Heart left ventricle (tissue), 16 donors: Measurements from ENCODE around the gene LRRK2. TPM values are rescaled to one million over a fixed set of nuclear protein-coding genes. Genes with fewer than 3 reads are reported as not detected.

ENCODE experiments used
- ATAC-seq, 4 donors: fragments of 200-7000 bp; cut with Tn5 transposase; one replicate each; pipeline ENCODE4 v1.9.1; 2020 to 2022; ENCODE audit warnings: moderate library complexity in 4 of 4, mild to moderate bottlenecking in 3 of 4, moderate number of reproducible peaks in 1 of 4
- DNase-seq, 5 donors: peaks; one replicate each; pipeline ENCODE4 v3.0.0-alpha.2; 2020
- H3K27ac ChIP-seq, 12 donors: fragments of 200-600 bp; sonication (generic) in 4 of 12; one replicate each; pipeline versions ENCODE4 v1.5.0 to v1.8.0; 2016 to 2022; ENCODE audit warnings: mild to moderate bottlenecking in 2 of 12
- H3K27me3 ChIP-seq, 9 donors: fragments of 200-600 bp; sonication (generic) in 2 of 9; one replicate each; pipeline versions ENCODE4 v1.5.1 to v1.8.0; 2016 to 2022; ENCODE audit warnings: mild to moderate bottlenecking in 3 of 9
- H3K36me3 ChIP-seq, 9 donors: fragments of 200-600 bp; sonication (generic) in 2 of 9; one replicate each; pipeline versions ENCODE4 v1.5.0 to v1.8.0; 2018 to 2022; ENCODE audit warnings: mild to moderate bottlenecking in 2 of 9
- H3K4me1 ChIP-seq, 12 donors: fragments of 200-600 bp; sonication (generic) in 4 of 12; one replicate each; pipeline versions ENCODE4 v1.5.0 to v1.8.0; 2016 to 2022; ENCODE audit warnings: mild to moderate bottlenecking in 3 of 12
- H3K4me3 ChIP-seq, 12 donors: fragments of 200-600 bp; sonication (generic) in 4 of 12; one replicate each; pipeline versions ENCODE4 v1.5.0 to v1.8.0; 2017 to 2022; ENCODE audit warnings: mild to moderate bottlenecking in 9 of 12, moderate library complexity in 4 of 12
- H3K9me3 ChIP-seq, 12 donors: fragments of 200-600 bp; sonication (generic) in 4 of 12; one replicate each; pipeline versions ENCODE4 v1.5.0 to v1.8.0; 2016 to 2022; ENCODE audit warnings: mild to moderate bottlenecking in 1 of 12
- CTCF ChIP-seq, 12 donors: fragments of 200-600 bp; sonication (generic) in 4 of 12; IDR thresholded peaks; one replicate each; pipeline versions ENCODE4 v1.5.0 to v1.8.0; 2018 to 2022; ENCODE audit warnings: antibody characterized with exemption in 12 of 12, mild to moderate bottlenecking in 5 of 12
- POLR2A ChIP-seq, 2 donors: fragments of 450-650 bp; IDR thresholded peaks; one replicate each; pipeline ENCODE4 v1.6.1; 2017; ENCODE audit warnings: antibody characterized with exemption in 2 of 2, mild to moderate bottlenecking in 2 of 2, moderate library complexity in 2 of 2
- WGBS, 4 donors: extraction: QIAGEN DNeasy Blood & Tissue Kit in 2 of 4; methylation state at CpG; one replicate each; pipeline versions ENCODE4 v1.1.5 to v1.1.7; 2013 to 2018; 5-methylcytosine and 5-hydroxymethylcytosine counted together
- intact Hi-C, 10 donors: fragments of 100-400 bp; cut with DNase I; formaldehyde crosslinking; loops; one replicate each; pipeline versions ENCODE4 v1.11.1 to v1.14.2; 2022
- polyA plus RNA-seq, 2 donors: library from polyadenylated mRNA; stranded (reverse); fragments of 200-250 nt; gene quantifications; one replicate each; pipeline ENCODE4 v1.2.3, GENCODE V29; 2013
- total RNA-seq, 9 donors: library from RNA; depleted of rRNA in 2 of 9; stranded (reverse); fragments of >200 nt in 2 of 9; fragmentation: NEBNext Ultra II Directional in 3 of 9; extraction: Animal tissue kit (Norgen Biotek cat#: 25700) in 3 of 9; gene quantifications; one replicate each; pipeline versions ENCODE4 v1.1.0 to v1.2.4, GENCODE V29; 2016 to 2023
- donor health status: ischemic (EF 13 %, LVEDD 7.1; RV severe dilation, severe dysfunction).
- donor health status: healthy with polysubstance abuse.
- donor health status: DM: no; HTN: yes; CAD: no.
- donor health status: DM: no; HTN: no; CAD: no.
- donor health status: ischemic (EF 25% LVEDD 6.9; RV normal size, moderate dysfunction).
- donor health status: ischemic (EF 25% LVEDD 5.7; RV mildly dilated, moderate dysfunction).
- donor health status: healthy.
- donor health status: DM: yes; HTN: yes; CAD: no.
- donor health status: ischemic (EF 35%, LVEDD 5.7; RV mildly dilated, moderate dysfunction).
- donor health status: nonischemic (EF 11% LVEDD 7.7; RV severe dilation, severe dysfunction).
- donor health status: DM: yes; HTN: yes; CAD: no.
- donor health status: PGD.
- donor health status: ischemic (EF 29% LVEDD 5.4; RV normal size, mild dysfunction).
- donor health status: nonischemic (EF 23%, LVEDD 6.1; RV moderate dilation, normal function).

Gene LRRK2
- total and polyA plus RNA-seq, 11 donors: 0.72 to 12.3 (median 5.0) TPM

GRCh38 chr12:40314927-40315326, 90.1 kb downstream of the LRRK2 start:
- no peaks in the 10 kb centered on the region for H3K9me3 ChIP-seq
- no peaks in the 10 kb centered on the region for H3K4me1 ChIP-seq
- peaks cover 0 to 62% (median 20%) of the 10 kb centered on the region in 9 donors for H3K36me3 ChIP-seq
- H3K27me3 ChIP-seq: no peaks in the 10 kb centered on the region
- ATAC-seq: no peak
- H3K27ac ChIP-seq: no peak overlapping the region
- intact Hi-C loops: loop anchor here in 7 of 10 donors (5.0 to 10.0 kb wide), 2 partner anchors 160 to 163 kb away; no protein-coding TSS in a partner anchor
- DNase-seq: no peak
- H3K4me3 ChIP-seq: no peak overlapping the region
- no peak for TF ChIP-seq CTCF (IDR thresholded peaks at IDR 0.05)
- TF ChIP-seq POLR2A (IDR thresholded peaks at IDR 0.05): no peak

- Histone ChIP-seq H3K27me3 (no peaks in the 10 kb centered on the region), H3K27ac (no peak overlapping the region), H3K36me3 (peaks cover 0 to 60% (median 16%) of the 10 kb centered on the region in 9 donors), H3K9me3 (no peaks in the 10 kb centered on the region), H3K4me1 (no peaks in the 10 kb centered on the region), H3K4me3 (no peak overlapping the region)
- intact Hi-C loops: loop anchor here in 4 of 10 donors (10.0 kb wide), 1 partner anchor 161 kb away; no protein-coding TSS in a partner anchor
- 85 to 92% (median 88%) methylated on average over 1 of the region's 1 CpG for WGBS, 4 donors
- no peak for TF ChIP-seq POLR2A (IDR thresholded peaks at IDR 0.05)
- no peak for TF ChIP-seq CTCF (IDR thresholded peaks at IDR 0.05)
- DNase-seq: no peak
- no peak for ATAC-seq
Measured at GRCh38 chr12:40315375-40315774, 90.6 kb downstream of the LRRK2 start.

GRCh38 chr12:40324261-40324660, 99.5 kb downstream of the LRRK2 start:
- no peak overlapping the region for H3K4me3 ChIP-seq
- H3K36me3 ChIP-seq: peaks cover 0 to 61% (median 35%) of the 10 kb centered on the region in 9 donors
- TF ChIP-seq CTCF (IDR thresholded peaks at IDR 0.05) (no peak), POLR2A (IDR thresholded peaks at IDR 0.05) (no peak)
- no peaks in the 10 kb centered on the region for H3K27me3 ChIP-seq
- peaks cover 0 to 4% (median 0%) of the 10 kb centered on the region in 12 donors for H3K9me3 ChIP-seq
- H3K4me1 ChIP-seq: no peaks in the 10 kb centered on the region
- intact Hi-C loops: loop anchor here in 1 of 10 donors (10.0 kb wide), 1 partner anchor 49 kb away; no protein-coding TSS in a partner anchor
- ATAC-seq (no peak), DNase-seq (no peak)
- H3K27ac ChIP-seq: no peak overlapping the region

GRCh38 chr12:40325349-40325960, 100.7 kb downstream of the LRRK2 start:
- DNase-seq: no peak
- peaks cover 0 to 11% (median 7%) of the 10 kb centered on the region in 12 donors for H3K9me3 ChIP-seq
- ATAC-seq: peak in 1 of 4 donors; percentile 31
- no peak overlapping the region for H3K4me3 ChIP-seq
- no peaks in the 10 kb centered on the region for H3K27me3 ChIP-seq
- H3K4me1 ChIP-seq: no peaks in the 10 kb centered on the region
- TF ChIP-seq POLR2A (IDR thresholded peaks at IDR 0.05): no peak
- TF ChIP-seq CTCF (IDR thresholded peaks at IDR 0.05): peak in 9 of 12 donors; percentile 9 to 45 (median 34)
- peaks cover 0 to 72% (median 47%) of the 10 kb centered on the region in 9 donors for H3K36me3 ChIP-seq
- H3K27ac ChIP-seq: no peak overlapping the region
- WGBS, 4 donors: 52 to 64% (median 57%) methylated on average over 5 of the region's 5 CpGs
- intact Hi-C loops: loop anchor here in 1 of 10 donors (10.0 kb wide), 1 partner anchor 51 kb away; no protein-coding TSS in a partner anchor
